ENCODE measurements around the gene S100A5.
"Not testable (repeated sequence)": the region's sequence is repeated elsewhere in the genome, so short reads cannot be mapped to it uniquely, and the experiment has no call there.

S100A5 gene

GRCh38 chr1:153532769-153533599, 7.8 kb downstream of the S100A5 start:
- peak; percentile 85 for DNase-seq

GRCh38 chr1:153532181-153532580, 8.6 kb downstream of the S100A5 start:
- DNase-seq: no peak

GRCh38 chr1:153531638-153532037, 9.1 kb downstream of the S100A5 start:
- no peak for DNase-seq

GRCh38 chr1:153527683-153528040, 13.1 kb downstream of the S100A5 start:
- no peak for DNase-seq

GRCh38 chr1:153527023-153527682, 13.6 kb downstream of the S100A5 start:
- DNase-seq: no peak

- no peak for DNase-seq
These were observed 14.6 kb downstream of the S100A5 start for GRCh38 chr1:153526132-153526543.

GRCh38 chr1:153525088-153525728, 15.5 kb downstream of the S100A5 start:
- DNase-seq: no peak

- DNase-seq: not testable (repeated sequence)
These were observed 18.2 kb downstream of the S100A5 start for GRCh38 chr1:153522353-153523048.

- DNase-seq: not testable (repeated sequence)
These were observed 18.9 kb downstream of the S100A5 start for GRCh38 chr1:153521808-153522207.

- DNase-seq: no peak
These were observed 19.8 kb downstream of the S100A5 start for GRCh38 chr1:153520818-153521476.

- DNase-seq: not testable (repeated sequence)
These were observed 20.5 kb downstream of the S100A5 start for GRCh38 chr1:153520137-153520691.

GRCh38 chr1:153519242-153519641, 21.5 kb downstream of the S100A5 start:
- DNase-seq: no peak

GRCh38 chr1:153515504-153516394, 25.0 kb downstream of the S100A5 start:
- no peak for DNase-seq

- no peak for DNase-seq
These were observed 27.1 kb downstream of the S100A5 start for GRCh38 chr1:153513666-153514065.

GRCh38 chr1:153513023-153513422, 27.7 kb downstream of the S100A5 start:
- DNase-seq: no peak

GRCh38 chr1:153510984-153511410, 29.7 kb downstream of the S100A5 start:
- DNase-seq: peak; percentile 62

- no peak for DNase-seq
These were observed 30.9 kb downstream of the S100A5 start for GRCh38 chr1:153509729-153510354.

GRCh38 chr1:153509036-153509435, 31.7 kb downstream of the S100A5 start:
- DNase-seq: no peak

GRCh38 chr1:153507926-153508583, 32.7 kb downstream of the S100A5 start:
- DNase-seq: no peak

GRCh38 chr1:153506831-153507413, 33.8 kb downstream of the S100A5 start:
- DNase-seq: no peak

Measured in NCI-H1436 (cell line).